Cortex of kidney (tissue), 1 donor: ENCODE results near the gene CBLB.
A peak's percentile ranks its signal among the peaks of the same experiment; 100 is the strongest.

Source experiments
- DNase-seq: peaks from one replicate; lab custom pipeline; 2025; lab: John Stamatoyannopoulos, UW

The CBLB gene

DNA sequence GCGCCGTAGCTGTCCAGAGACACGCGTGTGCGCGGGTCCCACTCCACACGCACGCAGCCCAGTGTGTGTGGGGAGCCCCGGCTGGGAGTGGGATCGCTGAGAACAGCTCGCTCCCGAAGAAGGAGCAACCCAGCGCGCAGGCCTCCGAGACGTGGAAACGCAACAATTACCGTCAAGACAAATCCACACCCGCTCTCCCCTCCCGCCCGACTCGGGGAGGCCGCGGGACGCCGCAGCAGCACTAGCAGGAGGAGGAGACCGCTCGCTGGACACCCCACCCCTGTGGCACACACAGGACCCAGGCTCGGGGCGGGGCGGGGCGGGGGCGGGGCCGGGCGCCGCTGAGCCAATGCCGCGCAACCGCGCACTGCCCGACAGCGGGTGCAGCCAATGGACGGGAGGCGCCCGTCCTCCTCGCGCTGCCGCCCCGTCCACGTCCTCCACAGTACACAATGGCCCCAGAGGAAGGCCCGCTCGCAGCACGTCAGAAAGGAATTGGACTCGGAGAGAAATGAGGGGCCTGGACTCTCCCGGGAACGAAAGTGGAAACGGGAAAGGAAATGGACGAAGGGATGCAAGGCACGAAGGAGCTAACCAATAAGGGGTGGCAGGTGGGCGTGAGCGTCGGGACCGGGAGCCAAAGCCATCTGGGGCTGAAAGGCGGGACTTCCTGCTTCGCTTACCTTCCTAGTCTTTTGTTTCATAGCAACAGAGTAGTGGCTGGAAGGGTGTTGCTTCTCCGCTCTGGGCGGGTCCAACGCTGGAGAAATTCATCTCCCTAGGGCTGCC is at the start of gene CBLB:
Gene CBLB (minus strand): TSS at position 271 of the 789 bp plus-strand sequence. CDS start 1,435 bp downstream, outside the sequence.
- peak; percentile 55 for DNase-seq

DNA sequence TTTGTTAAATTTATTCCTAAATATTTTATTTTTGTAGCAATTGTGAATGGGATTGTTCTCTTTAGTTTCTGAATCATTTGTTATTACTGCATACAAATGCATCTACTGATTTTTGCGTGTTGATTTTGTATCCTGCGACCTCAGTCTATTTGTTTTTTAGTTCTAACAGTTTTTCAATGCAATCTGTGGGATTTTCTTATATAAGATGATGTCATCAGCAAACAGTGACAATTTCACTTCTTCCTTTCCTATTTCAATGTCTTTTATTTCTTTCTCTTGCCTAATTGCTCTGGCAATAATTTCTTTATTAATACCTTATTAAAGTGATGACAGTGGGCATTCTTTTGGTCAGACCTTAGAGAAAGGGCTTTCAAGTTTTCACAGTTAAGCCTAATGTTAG is 48.0 kb upstream of the CBLB start:
- no peak for DNase-seq

DNA sequence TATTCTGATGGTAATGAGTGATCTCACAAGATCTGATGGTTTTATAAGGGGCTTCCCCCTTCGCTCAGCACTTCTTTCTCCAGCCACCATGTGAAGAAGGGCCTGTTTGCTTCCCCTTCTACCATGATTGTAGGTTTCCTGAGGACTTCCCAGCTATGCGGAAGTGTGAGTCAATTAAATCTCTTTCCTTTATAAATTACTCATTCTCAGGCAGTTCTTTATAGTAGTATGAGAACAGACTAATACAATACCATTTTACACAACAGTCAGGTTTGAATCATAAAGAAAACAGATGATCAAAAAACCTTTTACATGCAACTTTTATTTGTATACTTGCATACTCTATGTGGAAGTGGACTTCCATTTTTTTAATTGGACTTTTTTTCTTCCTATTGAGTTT is 46.7 kb upstream of the CBLB start:
- no peak for DNase-seq

DNA sequence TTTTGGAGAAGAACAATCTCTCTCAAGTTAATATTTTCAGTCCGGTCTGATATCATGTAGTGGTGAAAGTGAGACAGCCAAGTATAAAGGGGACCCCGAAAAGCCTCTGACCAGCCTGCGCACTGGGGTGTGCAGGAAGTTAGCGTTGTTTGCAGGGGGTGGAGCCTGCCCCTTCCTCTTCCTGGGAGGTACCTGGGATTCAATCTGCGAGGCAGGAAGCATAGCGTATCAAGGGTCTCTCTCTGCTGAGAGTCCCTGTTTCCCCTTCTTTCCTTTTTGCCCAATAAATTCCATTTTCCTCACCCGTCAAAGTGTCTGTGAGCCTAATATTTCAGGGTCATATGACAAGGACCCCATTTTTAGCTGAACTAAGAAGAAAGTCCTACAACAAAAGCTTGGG is 44.8 kb upstream of the CBLB start:
- no peak for DNase-seq

DNA sequence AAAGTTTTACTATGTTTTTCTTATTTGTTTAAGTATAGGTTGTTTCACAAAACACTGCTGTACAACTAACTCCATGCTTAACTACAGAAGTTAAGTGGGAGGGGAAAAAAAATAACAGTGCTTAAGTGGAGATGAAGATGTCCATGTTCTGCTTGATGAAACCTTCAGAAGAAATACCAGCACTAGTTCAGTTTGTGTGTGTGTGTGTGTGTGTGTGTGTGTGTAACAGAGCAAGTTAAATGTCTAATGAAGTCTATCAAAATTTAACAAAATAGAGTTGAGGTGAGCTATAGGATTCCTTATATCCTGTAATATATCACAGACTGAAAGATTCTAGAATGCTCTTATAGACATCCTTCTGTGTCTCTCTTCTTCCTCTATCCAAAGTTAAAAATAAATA is 44.1 kb upstream of the CBLB start:
- DNase-seq = no peak

DNA sequence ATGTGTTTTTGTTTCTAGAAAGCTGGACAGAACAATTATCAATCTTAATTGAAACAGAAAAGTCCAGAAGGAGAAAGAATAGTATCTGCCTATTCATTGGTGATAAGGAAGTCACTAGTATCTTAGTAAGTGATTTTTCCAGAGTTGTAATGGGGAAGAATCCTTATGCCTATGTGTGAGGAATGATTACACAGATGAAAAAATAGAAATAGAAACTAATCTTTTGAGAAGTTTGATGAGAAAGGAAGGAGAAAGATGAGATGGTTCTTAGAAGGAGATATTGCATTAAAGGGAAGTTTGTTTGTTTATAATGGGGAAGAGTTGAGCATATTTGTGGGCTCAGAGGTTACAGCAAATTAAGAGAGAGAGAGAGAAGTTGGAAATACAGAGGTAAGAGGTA is 42.7 kb upstream of the CBLB start:
- no peak for DNase-seq

DNA sequence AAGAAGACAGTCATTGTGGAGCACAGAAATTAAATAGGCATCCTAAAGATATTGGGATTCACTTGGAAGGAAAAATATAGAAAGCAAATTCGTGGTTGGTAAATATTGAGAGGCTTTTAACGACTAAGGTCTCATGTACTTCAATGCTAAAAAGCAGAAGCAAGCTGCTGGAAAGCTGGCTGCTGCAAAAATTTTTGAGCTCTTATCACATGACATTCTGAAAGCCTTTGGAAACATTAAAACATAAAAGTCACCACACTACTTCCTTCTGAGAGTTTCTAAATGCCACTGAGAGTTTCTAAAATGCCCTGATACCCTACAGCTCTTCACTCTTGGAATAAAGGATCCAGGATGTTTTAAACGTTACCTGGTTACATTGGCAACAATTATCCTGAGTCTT is 39.0 kb upstream of the CBLB start:
- DNase-seq = no peak

DNA sequence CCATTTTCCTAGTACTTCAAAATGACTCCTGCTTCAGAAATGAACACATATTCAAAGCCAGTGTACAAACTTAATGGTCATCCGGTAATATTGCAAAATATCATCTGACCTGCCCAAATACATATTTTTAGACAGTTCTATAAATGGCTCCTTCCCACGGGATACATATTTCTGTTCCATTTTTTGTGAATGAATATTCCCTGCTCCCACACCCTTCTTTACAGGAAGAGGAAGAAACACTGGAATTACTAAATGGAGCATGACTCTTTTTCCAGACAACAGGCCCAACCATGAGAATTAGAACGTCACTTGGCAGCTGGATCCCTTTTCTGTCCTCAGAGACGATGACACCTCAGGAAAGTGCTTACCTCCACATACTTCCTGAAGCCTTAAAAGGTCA is 38.0 kb upstream of the CBLB start:
- no peak for DNase-seq

DNA sequence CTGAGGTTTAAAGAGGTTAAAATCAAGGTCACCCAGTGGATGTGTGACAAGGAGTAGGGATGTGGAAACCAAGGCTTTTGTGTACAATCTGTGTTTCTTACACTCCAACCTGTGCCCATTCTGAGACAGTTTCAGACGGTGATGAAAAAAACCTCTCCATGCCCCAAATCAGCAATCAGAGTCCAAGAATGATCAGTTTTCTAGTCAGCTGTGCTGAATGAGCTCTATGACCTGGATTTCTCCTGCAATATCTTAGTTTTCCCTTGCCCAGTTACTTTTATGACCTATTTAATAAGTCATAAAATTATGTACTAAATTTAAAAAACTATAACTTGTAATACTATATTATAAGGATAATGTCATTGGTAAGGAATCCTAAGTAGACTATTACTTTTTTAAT is 37.5 kb upstream of the CBLB start:
- DNase-seq = no peak

DNA sequence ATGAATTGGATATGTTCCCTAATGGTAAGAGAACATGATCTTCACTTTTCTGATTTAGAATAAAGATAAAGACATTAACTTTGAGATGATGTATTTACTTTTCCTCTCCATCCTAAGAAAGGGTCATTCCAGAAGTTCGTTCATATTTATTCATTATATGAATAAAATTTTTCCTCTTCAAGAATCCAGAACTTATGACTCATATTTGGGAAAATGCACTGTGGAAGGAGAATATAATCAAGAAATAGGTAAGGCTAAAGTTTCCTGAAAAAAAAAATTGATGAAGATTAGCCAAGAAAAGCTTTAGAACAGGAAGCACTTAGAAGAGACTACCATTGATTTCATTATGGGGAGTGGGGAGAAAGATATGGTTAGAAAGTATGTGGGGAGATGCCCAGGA is 36.5 kb upstream of the CBLB start:
- no peak for DNase-seq

DNA sequence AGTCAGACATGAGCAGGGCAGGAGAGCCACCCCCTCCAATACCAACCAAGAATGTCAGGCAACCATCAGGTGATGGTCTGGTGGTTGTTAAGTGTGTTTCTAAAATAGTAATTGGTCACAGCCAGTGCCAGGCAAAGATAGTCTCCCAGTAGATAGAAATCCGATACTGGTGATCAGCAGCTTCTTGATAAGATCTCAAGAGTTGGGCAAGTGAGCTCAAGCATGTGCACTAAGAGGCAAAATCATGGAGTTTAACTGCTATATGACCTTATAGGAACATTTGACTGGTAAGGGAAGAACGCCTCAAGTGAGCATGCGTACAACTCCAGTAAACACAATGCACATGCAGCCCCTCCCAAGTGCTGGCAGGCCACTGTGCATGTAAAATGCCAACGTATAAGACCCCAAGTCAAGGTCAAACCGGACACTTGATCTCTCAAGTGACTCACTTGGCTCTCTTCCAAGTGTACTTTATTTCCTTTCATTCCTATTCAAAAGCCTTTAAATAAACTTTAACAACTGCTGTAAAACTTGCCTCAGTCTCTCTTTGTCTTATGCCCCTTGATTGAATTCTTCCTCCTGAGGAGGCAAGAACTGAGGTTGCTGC is 36.0 kb upstream of the CBLB start:
- DNase-seq = no peak

DNA sequence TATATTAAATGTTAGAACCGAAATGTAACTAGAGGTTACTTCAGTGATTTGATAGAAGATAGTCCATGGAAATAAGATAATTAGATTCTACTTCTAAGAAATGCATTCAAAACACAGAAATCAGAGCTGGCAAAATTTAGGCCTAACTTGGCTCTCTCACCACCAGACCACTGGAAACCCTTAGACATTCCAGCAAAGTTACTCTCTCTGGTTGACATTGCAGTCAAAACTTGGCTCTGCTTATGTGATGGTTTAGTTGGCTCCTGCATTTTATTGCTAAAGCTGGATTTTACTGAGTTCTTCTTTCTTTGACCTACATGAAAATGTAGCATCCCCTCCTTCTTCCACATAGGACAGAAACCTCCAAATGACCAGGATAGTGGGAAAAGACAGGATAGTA is 35.4 kb upstream of the CBLB start:
- no peak for DNase-seq

DNA sequence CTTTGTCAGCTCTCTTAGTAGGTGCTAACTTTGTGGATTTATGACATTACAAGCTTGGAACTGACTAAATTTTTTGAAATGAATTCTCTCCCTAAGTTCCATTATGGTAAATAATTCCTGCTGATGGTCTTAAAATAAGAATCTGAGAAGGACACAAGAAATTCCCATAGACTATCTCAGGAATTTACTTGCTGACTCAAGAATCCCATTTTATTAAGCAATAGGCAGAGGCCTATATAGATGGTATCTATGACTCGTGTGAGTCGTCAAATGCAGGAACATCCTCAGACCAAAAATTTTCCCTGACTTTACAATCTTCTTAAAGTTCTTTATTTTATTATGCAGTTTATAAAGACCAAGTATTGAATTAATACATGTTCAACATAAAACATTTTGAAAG is 30.7 kb upstream of the CBLB start:
- DNase-seq = no peak

DNA sequence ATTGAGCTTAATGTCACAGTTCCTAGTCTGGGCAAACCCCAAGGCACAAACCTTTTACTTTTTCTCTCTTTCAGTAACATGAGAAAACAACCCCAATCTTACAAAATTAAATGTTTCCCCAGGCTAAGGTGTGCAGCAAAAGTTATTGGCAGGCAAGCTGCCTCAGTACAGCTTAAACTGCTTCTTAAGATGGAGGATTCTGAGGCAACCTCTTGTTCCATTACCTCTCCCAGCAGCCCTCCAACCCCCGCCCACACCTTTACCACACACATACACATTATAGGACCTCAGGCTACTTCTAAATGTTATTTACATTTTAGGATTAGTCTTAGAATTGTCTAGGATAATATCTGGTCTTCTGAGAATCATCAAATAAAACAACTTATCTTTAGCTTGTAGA is 22.3 kb upstream of the CBLB start:
- no peak for DNase-seq

DNA sequence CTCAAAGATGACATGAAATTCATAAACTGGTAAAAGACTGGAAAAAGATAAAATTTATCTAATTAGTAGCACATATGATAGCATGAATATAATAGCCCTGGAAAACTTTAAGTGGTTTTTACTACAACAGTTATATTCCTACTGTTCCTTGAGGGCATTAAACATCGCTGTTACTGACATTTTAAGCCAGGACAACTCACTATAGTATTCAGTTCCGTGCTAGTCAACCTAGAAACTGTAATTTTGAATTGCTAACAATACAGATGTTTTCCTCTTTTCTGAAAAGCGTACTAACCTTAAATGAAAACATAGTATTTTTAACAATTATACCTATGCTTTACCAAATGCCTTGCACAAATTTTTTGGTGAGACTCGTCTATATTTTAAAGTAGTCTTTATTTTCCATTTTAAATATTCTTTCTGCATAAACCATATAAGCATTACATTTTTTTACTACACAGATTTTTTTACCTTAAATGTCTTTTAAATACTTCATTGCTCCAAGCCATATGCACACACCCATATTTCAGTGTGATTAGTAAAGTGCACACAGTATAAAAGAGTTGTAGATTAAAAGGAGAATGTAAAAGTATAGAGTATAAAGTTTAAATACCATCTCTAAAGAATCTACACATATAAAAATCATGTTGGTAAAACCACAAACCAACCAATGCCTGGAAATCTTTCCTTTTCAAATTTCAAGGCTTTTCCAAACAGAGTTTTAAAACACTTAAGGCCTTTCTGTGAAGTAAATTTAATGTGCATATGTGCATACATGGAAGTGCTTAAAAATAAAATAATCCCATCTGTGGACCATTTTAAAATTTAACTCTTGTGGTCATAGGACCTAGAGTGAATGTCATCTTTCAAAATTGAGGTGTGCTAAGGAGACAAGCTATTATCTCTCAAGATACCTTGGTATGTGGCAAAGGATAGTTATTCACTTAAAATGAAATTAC is 20.1 kb upstream of the CBLB start:
- DNase-seq = no peak

DNA sequence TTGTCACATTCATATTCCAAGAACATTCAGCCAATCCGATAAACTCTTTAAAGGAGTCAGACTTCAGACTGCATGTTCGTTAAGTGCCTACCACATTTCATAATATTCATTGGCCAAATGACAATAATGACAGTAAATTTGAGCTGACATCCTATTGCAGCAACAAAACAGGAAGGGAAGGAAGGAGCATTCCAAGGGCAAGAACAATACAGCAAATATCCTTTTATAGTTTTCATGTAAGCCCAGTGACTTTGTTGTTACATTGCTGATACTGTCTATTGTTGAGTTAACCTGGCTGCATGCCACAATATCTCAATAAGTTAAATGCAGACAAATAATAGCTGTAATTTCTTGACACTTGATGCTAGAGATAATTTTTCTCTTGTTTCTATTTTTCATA is 16.4 kb upstream of the CBLB start:
- no peak for DNase-seq

DNA sequence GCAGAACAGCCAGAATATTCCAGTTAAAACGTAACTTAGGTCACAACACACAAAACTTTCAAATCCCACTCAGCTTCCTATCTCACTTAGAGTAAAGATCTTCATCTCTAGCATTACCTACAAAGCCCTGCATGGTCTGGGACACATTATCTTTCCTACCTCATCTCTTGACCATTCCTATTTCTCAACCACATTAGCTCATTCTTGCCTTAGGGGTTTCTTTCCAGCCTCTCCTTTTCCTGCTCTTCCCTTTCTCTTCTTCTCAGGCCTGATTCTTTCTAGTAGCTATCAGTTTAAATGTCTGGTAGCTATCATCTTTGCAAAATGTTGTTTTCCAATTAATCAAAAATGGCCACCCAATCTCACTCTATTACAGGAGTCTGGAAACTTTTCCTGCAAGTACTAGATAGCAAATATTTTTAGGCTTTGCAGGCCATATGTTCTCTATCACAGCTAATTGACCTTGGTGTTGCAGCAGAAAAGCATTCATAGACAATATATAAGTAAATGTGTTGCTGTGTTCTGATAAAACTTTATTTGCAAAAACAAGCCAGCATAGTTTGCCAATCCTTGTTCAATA is 15.1 kb upstream of the CBLB start:
- no peak for DNase-seq

DNA sequence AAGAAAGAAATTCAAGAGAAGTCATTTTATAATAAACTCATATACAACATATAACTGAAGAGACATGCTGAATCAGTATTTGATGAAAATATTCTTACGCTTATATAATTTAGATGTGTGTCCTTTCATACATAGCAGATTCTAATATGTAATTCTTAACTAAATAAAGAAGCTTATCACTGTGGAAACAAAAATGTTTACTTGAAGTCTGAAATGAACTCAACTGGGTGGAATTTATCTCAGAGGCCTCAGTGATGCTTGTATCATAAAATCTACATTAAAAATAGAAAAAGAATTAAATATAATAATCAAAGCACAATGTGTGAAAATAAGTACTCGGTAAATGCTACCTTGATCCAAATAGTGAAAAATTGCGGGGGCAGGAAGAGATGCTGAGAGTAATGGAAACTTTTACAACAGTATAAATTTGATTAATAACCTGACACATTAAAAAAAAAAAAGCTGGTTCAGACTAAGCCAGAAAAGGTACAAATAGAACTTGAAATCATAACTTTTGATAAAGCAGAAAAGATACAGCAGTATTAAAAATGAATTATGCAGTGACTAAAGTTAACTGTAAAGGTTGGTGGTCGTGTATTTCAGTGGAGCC is 12.0 kb upstream of the CBLB start:
- no peak for DNase-seq

DNA sequence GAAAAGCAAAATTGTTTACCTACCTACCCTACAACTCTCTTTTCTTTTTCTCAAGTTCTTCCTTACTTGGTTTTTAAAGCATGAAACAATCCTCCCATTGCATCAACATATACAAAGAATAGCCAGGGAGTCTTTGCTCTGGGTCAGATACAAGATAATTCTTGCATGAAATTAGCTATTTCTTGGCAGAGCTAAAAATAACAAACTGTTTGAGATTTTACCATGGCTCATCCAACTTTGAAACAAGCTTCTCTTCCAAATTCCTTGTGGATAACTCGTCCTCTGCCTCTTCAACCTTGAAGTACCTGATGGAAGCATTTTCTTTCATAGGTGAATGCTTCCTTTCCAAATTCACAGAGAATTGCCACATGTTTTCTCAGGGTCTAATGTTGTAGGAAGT is 9.2 kb upstream of the CBLB start:
- DNase-seq = no peak

DNA sequence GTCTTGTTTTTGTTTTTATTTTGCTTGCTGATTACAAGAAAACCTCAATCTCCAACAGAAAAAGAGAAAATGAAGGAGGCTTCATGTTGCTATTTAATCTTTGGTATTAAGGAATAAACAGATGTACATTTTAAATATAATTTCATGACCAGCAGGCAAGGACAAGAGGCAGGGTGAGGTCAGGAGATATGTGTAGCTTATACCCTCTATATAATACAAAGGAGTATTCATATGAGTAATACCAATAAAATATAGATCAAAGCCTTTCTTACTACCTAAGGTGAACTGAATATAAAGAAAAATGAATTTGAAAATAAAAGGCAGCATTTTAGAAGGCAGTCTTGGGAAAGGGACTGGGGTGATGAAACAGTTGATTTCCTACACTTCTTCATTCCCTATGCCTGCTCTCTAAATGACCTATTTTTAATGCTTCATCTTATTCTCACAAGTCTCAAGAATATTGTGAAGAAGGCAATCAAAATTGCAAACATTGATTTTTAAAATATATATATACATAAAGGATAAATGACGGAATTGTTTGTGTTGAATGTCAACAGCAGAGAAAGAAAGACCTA is 8.6 kb upstream of the CBLB start:
- DNase-seq = no peak

DNA sequence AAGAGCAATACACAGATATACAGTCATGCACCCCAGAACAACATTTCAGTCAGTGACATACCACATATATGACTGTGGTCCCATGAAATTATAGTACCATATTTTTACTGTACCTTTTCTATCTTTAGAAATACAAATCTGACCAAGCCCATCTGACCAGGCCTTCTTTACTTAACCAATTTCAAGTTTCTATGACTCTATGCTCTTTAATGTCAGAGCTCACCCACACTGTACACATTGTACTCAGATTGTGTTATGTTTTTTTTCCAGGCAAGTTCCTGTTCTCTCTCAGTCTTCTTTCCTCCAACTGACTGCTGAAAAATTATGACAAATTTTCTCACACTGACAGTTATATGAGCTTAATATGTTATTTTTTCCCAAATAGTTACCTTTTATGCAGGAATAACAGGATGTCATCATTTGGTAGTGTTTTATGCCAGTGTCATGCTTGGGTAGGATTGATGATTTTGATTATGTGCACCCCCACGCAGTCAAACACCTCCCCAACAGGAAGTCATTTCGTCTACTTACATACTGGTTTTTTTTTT is 8.0 kb upstream of the CBLB start:
- DNase-seq = no peak
